Measurements from ENCODE around the gene CCDC80. TPM values are rescaled to one million over a fixed set of nuclear protein-coding genes. Genes with fewer than 3 reads are reported as not detected.
A peak's percentile ranks its signal among the peaks of the same experiment; 100 is the strongest.

CCDC80 gene
- total RNA-seq, 1 donor from 2014 or later, result 79.3 TPM

GRCh38 chr3:112633757-112634156 lies 7.2 kb downstream of the CCDC80 start:
- no peak for DNase-seq

GRCh38 chr3:112633191-112633590 lies 7.8 kb downstream of the CCDC80 start:
- DNase-seq, result no peak

GRCh38 chr3:112632596-112632995 lies 8.3 kb downstream of the CCDC80 start:
- no peak for DNase-seq

GRCh38 chr3:112631257-112631656 lies 9.7 kb downstream of the CCDC80 start:
- DNase-seq, result no peak

- peak; percentile 81 for DNase-seq
Observed at GRCh38 chr3:112629425-112629824, 11.5 kb downstream of the CCDC80 start.

GRCh38 chr3:112627919-112628466 lies 12.9 kb downstream of the CCDC80 start:
- DNase-seq, result no peak

GRCh38 chr3:112627419-112627818 lies 13.5 kb downstream of the CCDC80 start:
- no peak for DNase-seq

GRCh38 chr3:112623717-112624116 lies 17.2 kb downstream of the CCDC80 start:
- no peak for DNase-seq

- no peak for DNase-seq
Observed at GRCh38 chr3:112623213-112623612, 17.7 kb downstream of the CCDC80 start.

GRCh38 chr3:112619295-112619694 lies 21.6 kb downstream of the CCDC80 start:
- no peak for DNase-seq

- DNase-seq, result no peak
Observed at GRCh38 chr3:112617285-112617684, 23.7 kb downstream of the CCDC80 start.

GRCh38 chr3:112615989-112616731 lies 24.8 kb downstream of the CCDC80 start:
- no peak for DNase-seq

- DNase-seq, result no peak
Observed at GRCh38 chr3:112611752-112612515, 29.0 kb downstream of the CCDC80 start.

- DNase-seq, result no peak
Observed at GRCh38 chr3:112610121-112610520, 30.8 kb downstream of the CCDC80 start.

GRCh38 chr3:112607863-112608262 lies 33.1 kb downstream of the CCDC80 start:
- DNase-seq, result no peak

GRCh38 chr3:112606098-112606497 lies 34.8 kb downstream of the CCDC80 start:
- DNase-seq, result no peak

GRCh38 chr3:112605285-112605684 lies 35.7 kb downstream of the CCDC80 start:
- DNase-seq, result peak; percentile 67

- no peak for DNase-seq
Observed at GRCh38 chr3:112604536-112604935, 36.4 kb downstream of the CCDC80 start.

- DNase-seq, result no peak
Observed at GRCh38 chr3:112602217-112602838, 38.6 kb downstream of the CCDC80 start.

GRCh38 chr3:112598731-112599130 lies 42.2 kb downstream of the CCDC80 start:
- DNase-seq, result no peak

- DNase-seq, result no peak
Observed at GRCh38 chr3:112597945-112598344, 43.0 kb downstream of the CCDC80 start.

- DNase-seq, result no peak
Observed at GRCh38 chr3:112594856-112595255, 46.1 kb downstream of the CCDC80 start.

GRCh38 chr3:112593258-112593657 lies 47.7 kb downstream of the CCDC80 start:
- DNase-seq, result no peak
